Measurements from ENCODE around the gene C19orf81.

The C19orf81 gene

GRCh38 chr19:50686310-50687032, 37.2 kb downstream of the C19orf81 start:
- WGBS, 2 experiments (ENCODE audit: insufficient coverage in 2 of 2), result 61 to 64% methylated on average over 40 to 43 of the region's 50 CpGs
- Histone ChIP-seq H3K4me3 (ENCODE audit: extremely low read depth, insufficient read depth, low read length, poor library complexity, severe bottlenecking) (no peak overlapping the region), H3K4me1 (ENCODE audit: control insufficient read depth, insufficient read depth, low read length, poor library complexity, severe bottlenecking) (no peaks in the 10 kb centered on the region), H3K27ac (ENCODE audit: low read depth, low read length, severe bottlenecking) (no peak overlapping the region), H3K9me3 (ENCODE audit: control insufficient read depth, low read length) (peaks cover 13% of the 10 kb centered on the region), H3K36me3 (ENCODE audit: control insufficient read depth, insufficient read depth, low read length) (no peaks in the 10 kb centered on the region)

- Histone ChIP-seq H3K9me3 (ENCODE audit: control insufficient read depth, low read length) (peaks cover 6% of the 10 kb centered on the region), H3K4me1 (ENCODE audit: control insufficient read depth, insufficient read depth, low read length, poor library complexity, severe bottlenecking) (no peaks in the 10 kb centered on the region), H3K4me3 (ENCODE audit: extremely low read depth, insufficient read depth, low read length, poor library complexity, severe bottlenecking) (no peak overlapping the region), H3K36me3 (ENCODE audit: control insufficient read depth, insufficient read depth, low read length) (no peaks in the 10 kb centered on the region), H3K27ac (ENCODE audit: low read depth, low read length, severe bottlenecking) (no peak overlapping the region)
- 67 to 87% methylated on average over 1 to 10 of the region's 19 CpGs for WGBS, 2 experiments (ENCODE audit: insufficient coverage in 2 of 2)
These were observed 39.5 kb downstream of the C19orf81 start for GRCh38 chr19:50688766-50689165.

- no peak overlapping the region for H3K27ac ChIP-seq (ENCODE audit: low read depth, low read length, severe bottlenecking)
- H3K9me3 ChIP-seq (ENCODE audit: control insufficient read depth, low read length), result peaks cover 6% of the 10 kb centered on the region
- H3K4me1 ChIP-seq (ENCODE audit: control insufficient read depth, insufficient read depth, low read length, poor library complexity, severe bottlenecking), result no peaks in the 10 kb centered on the region
- H3K36me3 ChIP-seq (ENCODE audit: control insufficient read depth, insufficient read depth, low read length), result no peaks in the 10 kb centered on the region
- WGBS, 2 experiments (ENCODE audit: insufficient coverage in 2 of 2), result 74 to 78% methylated on average over 6 to 7 of the region's 7 CpGs
- H3K4me3 ChIP-seq (ENCODE audit: extremely low read depth, insufficient read depth, low read length, poor library complexity, severe bottlenecking), result no peak overlapping the region
These were observed 41.2 kb downstream of the C19orf81 start for GRCh38 chr19:50690439-50690838.

GRCh38 chr19:50693064-50693975, 44.1 kb downstream of the C19orf81 start:
- WGBS, 2 experiments (ENCODE audit: insufficient coverage in 2 of 2), result 24 to 30% methylated on average over 13 to 20 of the region's 23 CpGs
- no peaks in the 10 kb centered on the region for H3K36me3 ChIP-seq (ENCODE audit: control insufficient read depth, insufficient read depth, low read length)
- no peaks in the 10 kb centered on the region for H3K4me1 ChIP-seq (ENCODE audit: control insufficient read depth, insufficient read depth, low read length, poor library complexity, severe bottlenecking)
- no peak overlapping the region for H3K27ac ChIP-seq (ENCODE audit: low read depth, low read length, severe bottlenecking)
- no peak overlapping the region for H3K4me3 ChIP-seq (ENCODE audit: extremely low read depth, insufficient read depth, low read length, poor library complexity, severe bottlenecking)
- peaks cover 6% of the 10 kb centered on the region for H3K9me3 ChIP-seq (ENCODE audit: control insufficient read depth, low read length)

GRCh38 chr19:50694815-50695145, 45.5 kb downstream of the C19orf81 start:
- WGBS, 2 experiments (ENCODE audit: insufficient coverage in 2 of 2), result 3 to 25% methylated on average over 17 to 32 of the region's 51 CpGs
- no peak overlapping the region for H3K27ac ChIP-seq (ENCODE audit: low read depth, low read length, severe bottlenecking)
- no peaks in the 10 kb centered on the region for H3K9me3 ChIP-seq (ENCODE audit: control insufficient read depth, low read length)
- no peak overlapping the region for H3K4me3 ChIP-seq (ENCODE audit: extremely low read depth, insufficient read depth, low read length, poor library complexity, severe bottlenecking)
- no peaks in the 10 kb centered on the region for H3K4me1 ChIP-seq (ENCODE audit: control insufficient read depth, insufficient read depth, low read length, poor library complexity, severe bottlenecking)
- no peaks in the 10 kb centered on the region for H3K36me3 ChIP-seq (ENCODE audit: control insufficient read depth, insufficient read depth, low read length)

- Histone ChIP-seq H3K4me1 (ENCODE audit: control insufficient read depth, insufficient read depth, low read length, poor library complexity, severe bottlenecking) (no peaks in the 10 kb centered on the region), H3K4me3 (ENCODE audit: extremely low read depth, insufficient read depth, low read length, poor library complexity, severe bottlenecking) (no peak overlapping the region), H3K27ac (ENCODE audit: low read depth, low read length, severe bottlenecking) (no peak overlapping the region), H3K36me3 (ENCODE audit: control insufficient read depth, insufficient read depth, low read length) (no peaks in the 10 kb centered on the region), H3K9me3 (ENCODE audit: control insufficient read depth, low read length) (no peaks in the 10 kb centered on the region)
- WGBS, 2 experiments (ENCODE audit: insufficient coverage in 2 of 2), result 32 to 45% methylated on average over 20 to 31 of the region's 81 CpGs
These were observed 46.2 kb downstream of the C19orf81 start for GRCh38 chr19:50695251-50696093.

- Histone ChIP-seq H3K4me3 (ENCODE audit: extremely low read depth, insufficient read depth, low read length, poor library complexity, severe bottlenecking) (no peak overlapping the region), H3K9me3 (ENCODE audit: control insufficient read depth, low read length) (no peaks in the 10 kb centered on the region), H3K27ac (ENCODE audit: low read depth, low read length, severe bottlenecking) (no peak overlapping the region), H3K4me1 (ENCODE audit: control insufficient read depth, insufficient read depth, low read length, poor library complexity, severe bottlenecking) (no peaks in the 10 kb centered on the region), H3K36me3 (ENCODE audit: control insufficient read depth, insufficient read depth, low read length) (no peaks in the 10 kb centered on the region)
- 68 to 76% methylated on average over 8 to 13 of the region's 15 CpGs for WGBS, 2 experiments (ENCODE audit: insufficient coverage in 2 of 2)
These were observed 46.8 kb downstream of the C19orf81 start for GRCh38 chr19:50696094-50696483.

GRCh38 chr19:50697414-50698124, 48.3 kb downstream of the C19orf81 start:
- H3K27ac ChIP-seq (ENCODE audit: low read depth, low read length, severe bottlenecking), result no peak overlapping the region
- H3K4me3 ChIP-seq (ENCODE audit: extremely low read depth, insufficient read depth, low read length, poor library complexity, severe bottlenecking), result no peak overlapping the region
- H3K4me1 ChIP-seq (ENCODE audit: control insufficient read depth, insufficient read depth, low read length, poor library complexity, severe bottlenecking), result no peaks in the 10 kb centered on the region
- H3K36me3 ChIP-seq (ENCODE audit: control insufficient read depth, insufficient read depth, low read length), result no peaks in the 10 kb centered on the region
- H3K9me3 ChIP-seq (ENCODE audit: control insufficient read depth, low read length), result no peaks in the 10 kb centered on the region
- 68 to 85% methylated on average over 8 to 10 of the region's 13 CpGs for WGBS, 2 experiments (ENCODE audit: insufficient coverage in 2 of 2)

- Histone ChIP-seq H3K4me3 (ENCODE audit: extremely low read depth, insufficient read depth, low read length, poor library complexity, severe bottlenecking) (no peak overlapping the region), H3K4me1 (ENCODE audit: control insufficient read depth, insufficient read depth, low read length, poor library complexity, severe bottlenecking) (no peaks in the 10 kb centered on the region), H3K9me3 (ENCODE audit: control insufficient read depth, low read length) (no peaks in the 10 kb centered on the region), H3K27ac (ENCODE audit: low read depth, low read length, severe bottlenecking) (no peak overlapping the region), H3K36me3 (ENCODE audit: control insufficient read depth, insufficient read depth, low read length) (no peaks in the 10 kb centered on the region)
- WGBS, 2 experiments (ENCODE audit: insufficient coverage in 2 of 2), result 81 to 94% methylated on average over 9 to 10 of the region's 13 CpGs
These were observed 52.2 kb downstream of the C19orf81 start for GRCh38 chr19:50701367-50701985.
